ENCODE results near the gene MOV10L1. TPM values are rescaled to one million over a fixed set of nuclear protein-coding genes. Genes with fewer than 3 reads are reported as not detected.
A peak's percentile ranks its signal among the peaks of the same experiment; 100 is the strongest.

MOV10L1 gene
- total and polyA plus RNA-seq, 9 of the 15 experiments (the other 6 are each of a cell fraction or from before 2014, with no cell fraction given) = 0.06 to 0.43 (median 0.15) TPM

DNA sequence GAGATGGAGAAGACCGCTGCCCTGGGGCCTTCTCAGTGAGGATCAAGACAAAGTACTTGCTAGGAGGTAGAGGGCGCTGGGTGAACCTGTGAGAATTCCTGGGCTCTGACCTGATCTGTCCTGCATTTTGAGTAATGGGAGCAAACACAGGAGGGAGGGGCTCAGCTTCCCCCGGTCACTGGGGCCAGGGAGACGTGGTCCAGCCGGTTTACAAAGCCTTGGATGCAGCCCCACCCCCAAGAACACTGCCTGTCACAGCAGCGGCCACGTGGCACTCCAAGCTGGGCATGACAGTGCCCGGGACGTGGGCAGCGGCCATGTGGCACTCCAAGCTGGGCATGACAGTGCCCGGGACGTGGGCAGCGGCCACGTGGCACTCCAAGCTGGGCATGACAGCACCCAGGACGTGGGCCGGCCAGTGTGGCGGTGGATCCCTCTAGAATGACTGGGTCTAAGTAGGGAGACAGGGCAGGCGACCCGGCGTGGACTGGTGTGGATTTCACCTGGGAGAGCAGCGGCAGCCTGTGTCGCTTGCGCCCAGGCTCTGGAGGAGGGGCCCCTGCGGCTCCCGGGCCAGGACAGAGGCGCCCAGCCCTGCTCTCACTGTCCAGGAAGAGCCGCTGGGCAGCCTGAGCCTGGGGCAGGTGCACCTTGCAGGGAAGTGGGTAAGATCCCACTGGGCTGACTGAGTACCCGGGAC, 29.2 kb upstream of the MOV10L1 start:
- WGBS (ENCODE audit: insufficient coverage, low coverage, missing lambda C conversion rate) = 35% methylated on average over 20 of the region's 28 CpGs
- H3K9me1 ChIP-seq (ENCODE audit: control insufficient read depth, insufficient read depth, low read length) = no peaks in the 10 kb centered on the region
- BruUV-seq (replicated peaks) = no TSS peak
- H3K9me3 ChIP-seq (replicated peaks; ENCODE audit: control insufficient read depth, insufficient read depth, low read depth, low read length) = no peaks in the 10 kb centered on the region
- H3K27me3 ChIP-seq (ENCODE audit: control insufficient read depth in 2 of 2, insufficient read depth in 2 of 2, low read length in 2 of 2) = peaks cover 7 to 9% of the 10 kb centered on the region in 2 experiments; a peak in 4 of 5 replicates
- intact Hi-C loops (cut with micrococcal nuclease) (no loop called here), in situ Hi-C loops (cut with MboI) (no loop called here)
- no peaks in the 10 kb centered on the region for H3K36me3 ChIP-seq (ENCODE audit: control insufficient read depth, insufficient read depth, low read length)
- H3K4me2 ChIP-seq (ENCODE audit: insufficient read depth, low read length) = no peak overlapping the region
- DNase-seq (ENCODE audit: extremely low read depth in 1 of 4, low spot score in 3 of 4) (no peak), ATAC-seq (no peak), FAIRE-seq (no peak)
- no peak overlapping the region for H2AFZ ChIP-seq (ENCODE audit: low read depth, low read length)
- H3K4me3 ChIP-seq = no peak overlapping the region
- CTCF ChIA-PET (ENCODE audit: low intra/inter-chr PET ratio) = no interaction called here
- no peak overlapping the region for H3K27ac ChIP-seq (ENCODE audit: extremely low read depth, low read depth, low read length)
- H4K20me1 ChIP-seq (replicated peaks; ENCODE audit: control insufficient read depth, insufficient read depth, low read length) = no peaks in the 10 kb centered on the region
- no peak overlapping the region for H3K9ac ChIP-seq (ENCODE audit: insufficient read depth in 1 of 2, low read depth in 2 of 2, low read length in 2 of 2)
- H3K4me1 ChIP-seq (replicated peaks in 1 of 2; ENCODE audit: control insufficient read depth in 2 of 2, insufficient read depth in 2 of 2, low read length in 2 of 2) = peaks cover 0 to 39% of the 10 kb centered on the region in 2 experiments; a peak in 4 of 5 replicates
- TF ChIP-seq NFXL1 (CRISPR knock-in tag; IDR thresholded peaks at IDR 0.05) (no peak), HNRNPL (IDR thresholded peaks at IDR 0.05; ENCODE audit: low read depth, low read length) (peak; percentile 29; the same call in 1 of the 2 replicates), ZNF561 (CRISPR knock-in tag; conservative IDR thresholded peaks at IDR 0.05) (no peak), PCBP2 (IDR thresholded peaks at IDR 0.05; ENCODE audit: low read depth, low read length, poor library complexity, severe bottlenecking) (no peak)
- TF ChIP-seq, protein P1, sequence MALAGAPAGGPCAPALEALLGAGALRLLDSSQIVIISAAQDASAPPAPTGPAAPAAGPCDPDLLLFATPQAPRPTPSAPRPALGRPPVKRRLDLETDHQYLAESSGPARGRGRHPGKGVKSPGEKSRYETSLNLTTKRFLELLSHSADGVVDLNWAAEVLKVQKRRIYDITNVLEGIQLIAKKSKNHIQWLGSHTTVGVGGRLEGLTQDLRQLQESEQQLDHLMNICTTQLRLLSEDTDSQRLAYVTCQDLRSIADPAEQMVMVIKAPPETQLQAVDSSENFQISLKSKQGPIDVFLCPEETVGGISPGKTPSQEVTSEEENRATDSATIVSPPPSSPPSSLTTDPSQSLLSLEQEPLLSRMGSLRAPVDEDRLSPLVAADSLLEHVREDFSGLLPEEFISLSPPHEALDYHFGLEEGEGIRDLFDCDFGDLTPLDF (CRISPR knock-in tag; IDR thresholded peaks at IDR 0.05) = no peak
- TF ChIP-seq, protein P2, sequence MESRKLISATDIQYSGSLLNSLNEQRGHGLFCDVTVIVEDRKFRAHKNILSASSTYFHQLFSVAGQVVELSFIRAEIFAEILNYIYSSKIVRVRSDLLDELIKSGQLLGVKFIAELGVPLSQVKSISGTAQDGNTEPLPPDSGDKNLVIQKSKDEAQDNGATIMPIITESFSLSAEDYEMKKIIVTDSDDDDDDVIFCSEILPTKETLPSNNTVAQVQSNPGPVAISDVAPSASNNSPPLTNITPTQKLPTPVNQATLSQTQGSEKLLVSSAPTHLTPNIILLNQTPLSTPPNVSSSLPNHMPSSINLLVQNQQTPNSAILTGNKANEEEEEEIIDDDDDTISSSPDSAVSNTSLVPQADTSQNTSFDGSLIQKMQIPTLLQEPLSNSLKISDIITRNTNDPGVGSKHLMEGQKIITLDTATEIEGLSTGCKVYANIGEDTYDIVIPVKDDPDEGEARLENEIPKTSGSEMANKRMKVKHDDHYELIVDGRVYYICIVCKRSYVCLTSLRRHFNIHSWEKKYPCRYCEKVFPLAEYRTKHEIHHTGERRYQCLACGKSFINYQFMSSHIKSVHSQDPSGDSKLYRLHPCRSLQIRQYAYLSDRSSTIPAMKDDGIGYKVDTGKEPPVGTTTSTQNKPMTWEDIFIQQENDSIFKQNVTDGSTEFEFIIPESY (CRISPR knock-in tag; IDR thresholded peaks at IDR 0.05) = 0 out of 2 replicates have a peak, but pooled peaks have one; percentile 22
- TF ChIP-seq, protein P3, sequence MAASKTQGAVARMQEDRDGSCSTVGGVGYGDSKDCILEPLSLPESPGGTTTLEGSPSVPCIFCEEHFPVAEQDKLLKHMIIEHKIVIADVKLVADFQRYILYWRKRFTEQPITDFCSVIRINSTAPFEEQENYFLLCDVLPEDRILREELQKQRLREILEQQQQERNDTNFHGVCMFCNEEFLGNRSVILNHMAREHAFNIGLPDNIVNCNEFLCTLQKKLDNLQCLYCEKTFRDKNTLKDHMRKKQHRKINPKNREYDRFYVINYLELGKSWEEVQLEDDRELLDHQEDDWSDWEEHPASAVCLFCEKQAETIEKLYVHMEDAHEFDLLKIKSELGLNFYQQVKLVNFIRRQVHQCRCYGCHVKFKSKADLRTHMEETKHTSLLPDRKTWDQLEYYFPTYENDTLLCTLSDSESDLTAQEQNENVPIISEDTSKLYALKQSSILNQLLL (CRISPR knock-in tag; IDR thresholded peaks at IDR 0.05; ENCODE audit: borderline replicate concordance) = no peak
- POLR2A ChIA-PET = no interaction called here
- no peaks in the 10 kb centered on the region for H3K79me2 ChIP-seq (ENCODE audit: control insufficient read depth, insufficient read depth, low read length)

Data from K562 (cell line).